ENCODE measurements around the gene BMP2.

Gene BMP2

DNA sequence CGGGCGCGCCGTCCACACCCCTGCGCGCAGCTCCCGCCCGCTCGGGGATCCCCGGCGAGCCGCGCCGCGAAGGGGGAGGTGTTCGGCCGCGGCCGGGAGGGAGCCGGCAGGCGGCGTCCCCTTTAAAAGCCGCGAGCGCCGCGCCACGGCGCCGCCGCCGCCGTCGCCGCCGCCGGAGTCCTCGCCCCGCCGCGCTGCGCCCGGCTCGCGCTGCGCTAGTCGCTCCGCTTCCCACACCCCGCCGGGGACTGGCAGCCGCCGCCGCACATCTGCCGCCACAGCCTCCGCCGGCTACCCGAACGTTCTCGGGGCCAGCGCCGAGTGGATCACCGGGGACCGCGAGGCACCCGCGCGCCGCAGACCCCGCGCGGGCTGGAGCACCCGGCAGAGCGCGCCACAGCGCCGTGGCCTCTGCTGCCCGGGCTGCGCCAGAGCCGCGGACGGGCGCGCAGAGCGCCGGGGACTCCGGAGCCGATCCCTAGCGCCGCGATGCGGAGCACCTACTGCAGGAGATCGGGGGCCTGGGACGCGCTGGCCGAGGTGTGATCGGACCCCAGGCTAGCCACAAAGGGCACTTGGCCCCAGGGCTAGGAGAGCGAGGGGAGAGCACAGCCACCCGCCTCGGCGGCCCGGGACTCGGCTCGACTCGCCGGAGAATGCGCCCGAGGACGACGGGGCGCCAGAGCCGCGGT is at the start of gene BMP2:
TSS of gene BMP2 (plus strand) at position 151 of the 692 bp plus-strand sequence. CDS start 2,441 bp downstream, outside the sequence.
- no peaks in the 10 kb centered on the region for H3K36me3 ChIP-seq (ENCODE audit: insufficient read depth, low read length)
- peak within 1 kb of the TSS; percentile 70 for H3K9ac ChIP-seq (ENCODE audit: low read depth, low read length)
- peaks cover 21% of the 10 kb centered on the region; the same call in 1 of the 2 replicates for H3K4me1 ChIP-seq (ENCODE audit: insufficient read depth, low read length)
- H3K9me3 ChIP-seq (ENCODE audit: control insufficient read depth, insufficient read depth, low read length) = no peaks in the 10 kb centered on the region

GRCh38 chr20:6718662-6719368 is 48.7 kb upstream of the BMP2 start:
- Histone ChIP-seq H3K9ac (ENCODE audit: low read depth, low read length) (no peak overlapping the region), H3K36me3 (ENCODE audit: insufficient read depth, low read length) (no peaks in the 10 kb centered on the region), H3K9me3 (ENCODE audit: control insufficient read depth, insufficient read depth, low read length) (no peaks in the 10 kb centered on the region), H3K4me1 (ENCODE audit: insufficient read depth, low read length) (no peaks in the 10 kb centered on the region)

DNA sequence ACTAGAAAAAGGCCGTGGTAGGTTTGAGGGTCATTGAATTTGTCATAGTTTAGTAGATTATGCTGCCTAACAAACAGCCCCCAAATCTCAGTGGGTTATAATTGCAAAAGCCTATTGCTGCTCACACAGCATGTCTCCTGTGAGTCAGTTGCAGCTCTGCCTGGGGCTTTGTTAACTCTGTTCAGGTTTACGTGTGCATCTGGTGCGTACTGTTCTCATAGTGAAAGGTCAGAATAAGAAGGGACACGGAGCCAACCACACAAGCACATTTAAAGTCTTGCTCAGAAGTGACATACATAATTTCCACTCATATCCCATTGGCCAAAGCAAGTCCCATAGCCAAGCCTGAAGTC is 48.1 kb upstream of the BMP2 start:
- H3K36me3 ChIP-seq (ENCODE audit: insufficient read depth, low read length) = no peaks in the 10 kb centered on the region
- no peaks in the 10 kb centered on the region for H3K4me1 ChIP-seq (ENCODE audit: insufficient read depth, low read length)
- H3K9me3 ChIP-seq (ENCODE audit: control insufficient read depth, insufficient read depth, low read length) = no peaks in the 10 kb centered on the region
- no peak overlapping the region for H3K9ac ChIP-seq (ENCODE audit: low read depth, low read length)

DNA sequence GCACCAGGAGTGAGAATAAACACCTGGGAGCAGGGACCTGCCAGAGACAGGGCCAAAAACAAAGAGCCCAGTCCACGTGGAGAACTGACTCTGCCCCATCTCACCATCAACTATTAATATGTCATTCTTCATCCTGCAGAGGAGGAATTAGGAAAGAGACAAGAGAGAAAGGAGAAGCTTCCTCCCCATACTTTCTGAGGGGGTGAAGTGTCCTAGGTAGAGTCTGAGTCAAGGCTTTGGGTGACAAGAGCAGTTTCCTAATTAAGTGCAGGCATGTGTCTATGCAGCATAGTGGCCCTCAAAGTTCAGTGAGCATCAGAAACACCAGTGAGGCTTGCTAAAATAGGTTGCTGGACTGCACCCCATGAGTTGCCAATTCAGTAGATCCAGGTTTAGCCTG is 40.7 kb upstream of the BMP2 start:
- Histone ChIP-seq H3K9ac (ENCODE audit: low read depth, low read length) (no peak overlapping the region), H3K9me3 (ENCODE audit: control insufficient read depth, insufficient read depth, low read length) (no peaks in the 10 kb centered on the region), H3K4me1 (ENCODE audit: insufficient read depth, low read length) (no peaks in the 10 kb centered on the region), H3K36me3 (ENCODE audit: insufficient read depth, low read length) (no peaks in the 10 kb centered on the region)

DNA sequence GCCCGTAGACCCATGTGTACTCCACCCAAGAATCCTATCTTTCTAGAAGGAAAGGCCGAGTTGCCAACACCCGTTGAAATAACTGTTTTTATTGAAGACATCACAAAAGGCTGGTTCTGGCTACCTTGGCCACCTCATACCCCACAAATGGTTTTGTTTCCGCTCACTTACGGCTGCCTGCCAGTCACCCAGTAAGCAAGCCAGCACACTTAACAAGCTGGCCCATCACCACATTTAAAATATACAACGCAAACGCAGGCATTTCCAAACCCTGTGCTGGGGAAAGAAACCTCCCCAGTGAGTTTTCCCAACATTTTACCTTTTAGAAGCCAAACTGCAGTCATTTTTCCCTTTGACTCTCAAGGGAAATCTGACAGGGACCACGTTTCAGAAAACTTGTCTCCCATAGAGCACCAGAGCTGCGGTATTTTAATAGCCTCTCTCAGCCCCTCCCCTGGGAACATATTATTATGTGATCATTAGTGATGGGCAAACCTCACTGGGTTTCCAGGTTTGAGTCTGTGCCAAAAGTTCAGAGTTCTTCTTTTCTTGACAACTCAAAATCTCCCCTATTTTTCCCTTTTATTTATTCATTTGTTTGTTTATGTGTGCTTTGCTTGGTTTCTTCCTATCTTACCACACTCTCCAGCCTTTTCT is 36.7 kb upstream of the BMP2 start:
- Histone ChIP-seq H3K36me3 (ENCODE audit: insufficient read depth, low read length) (no peaks in the 10 kb centered on the region), H3K9me3 (ENCODE audit: control insufficient read depth, insufficient read depth, low read length) (no peaks in the 10 kb centered on the region), H3K4me1 (ENCODE audit: insufficient read depth, low read length) (no peaks in the 10 kb centered on the region), H3K9ac (ENCODE audit: low read depth, low read length) (no peak overlapping the region)

GRCh38 chr20:6732001-6732447 is 35.5 kb upstream of the BMP2 start:
- no peaks in the 10 kb centered on the region for H3K9me3 ChIP-seq (ENCODE audit: control insufficient read depth, insufficient read depth, low read length)
- no peak overlapping the region for H3K9ac ChIP-seq (ENCODE audit: low read depth, low read length)
- no peaks in the 10 kb centered on the region for H3K36me3 ChIP-seq (ENCODE audit: insufficient read depth, low read length)
- H3K4me1 ChIP-seq (ENCODE audit: insufficient read depth, low read length) = no peaks in the 10 kb centered on the region

DNA sequence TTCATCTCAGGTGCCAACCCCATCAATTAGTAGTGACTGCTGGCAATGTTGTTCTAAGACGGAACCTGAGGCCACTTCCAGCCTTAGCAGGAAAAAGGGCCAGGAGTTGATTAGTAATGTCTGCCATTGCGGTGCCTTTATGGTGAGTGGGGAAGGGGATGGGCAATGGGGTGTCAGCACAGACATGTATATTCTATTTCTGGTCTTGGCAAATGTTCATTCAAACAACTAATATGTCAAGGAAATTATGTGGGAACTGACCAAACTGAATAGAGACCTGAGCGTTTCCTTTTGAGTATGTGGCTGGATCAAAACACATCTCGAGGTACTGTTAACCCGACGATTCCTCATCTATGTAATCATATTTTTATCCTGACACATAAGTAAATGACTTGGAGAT is 34.6 kb upstream of the BMP2 start:
- H3K36me3 ChIP-seq (ENCODE audit: insufficient read depth, low read length) = no peaks in the 10 kb centered on the region
- H3K9me3 ChIP-seq (ENCODE audit: control insufficient read depth, insufficient read depth, low read length) = no peaks in the 10 kb centered on the region
- H3K9ac ChIP-seq (ENCODE audit: low read depth, low read length) = no peak overlapping the region
- no peaks in the 10 kb centered on the region for H3K4me1 ChIP-seq (ENCODE audit: insufficient read depth, low read length)

DNA sequence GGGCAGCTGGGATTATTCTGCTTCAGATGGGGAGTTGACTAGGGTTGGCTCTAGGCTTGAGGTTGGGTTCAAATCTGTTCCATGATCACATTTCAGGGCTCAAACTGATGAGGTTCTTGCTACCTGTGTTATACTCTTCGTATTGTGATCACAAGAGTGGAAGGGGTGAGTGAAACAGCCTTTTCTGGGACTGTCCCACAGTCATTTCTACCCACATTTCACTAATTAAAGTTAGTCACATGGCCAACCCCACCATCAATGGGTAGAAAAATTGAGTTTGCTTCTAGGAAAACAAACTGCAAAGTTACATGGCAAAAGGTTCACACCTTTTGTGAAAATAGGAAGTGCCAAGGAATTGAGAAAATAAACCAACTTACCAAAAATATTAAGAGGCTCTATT is 33.5 kb upstream of the BMP2 start:
- Histone ChIP-seq H3K36me3 (ENCODE audit: insufficient read depth, low read length) (no peaks in the 10 kb centered on the region), H3K9me3 (ENCODE audit: control insufficient read depth, insufficient read depth, low read length) (no peaks in the 10 kb centered on the region), H3K4me1 (ENCODE audit: insufficient read depth, low read length) (no peaks in the 10 kb centered on the region), H3K9ac (ENCODE audit: low read depth, low read length) (no peak overlapping the region)

DNA sequence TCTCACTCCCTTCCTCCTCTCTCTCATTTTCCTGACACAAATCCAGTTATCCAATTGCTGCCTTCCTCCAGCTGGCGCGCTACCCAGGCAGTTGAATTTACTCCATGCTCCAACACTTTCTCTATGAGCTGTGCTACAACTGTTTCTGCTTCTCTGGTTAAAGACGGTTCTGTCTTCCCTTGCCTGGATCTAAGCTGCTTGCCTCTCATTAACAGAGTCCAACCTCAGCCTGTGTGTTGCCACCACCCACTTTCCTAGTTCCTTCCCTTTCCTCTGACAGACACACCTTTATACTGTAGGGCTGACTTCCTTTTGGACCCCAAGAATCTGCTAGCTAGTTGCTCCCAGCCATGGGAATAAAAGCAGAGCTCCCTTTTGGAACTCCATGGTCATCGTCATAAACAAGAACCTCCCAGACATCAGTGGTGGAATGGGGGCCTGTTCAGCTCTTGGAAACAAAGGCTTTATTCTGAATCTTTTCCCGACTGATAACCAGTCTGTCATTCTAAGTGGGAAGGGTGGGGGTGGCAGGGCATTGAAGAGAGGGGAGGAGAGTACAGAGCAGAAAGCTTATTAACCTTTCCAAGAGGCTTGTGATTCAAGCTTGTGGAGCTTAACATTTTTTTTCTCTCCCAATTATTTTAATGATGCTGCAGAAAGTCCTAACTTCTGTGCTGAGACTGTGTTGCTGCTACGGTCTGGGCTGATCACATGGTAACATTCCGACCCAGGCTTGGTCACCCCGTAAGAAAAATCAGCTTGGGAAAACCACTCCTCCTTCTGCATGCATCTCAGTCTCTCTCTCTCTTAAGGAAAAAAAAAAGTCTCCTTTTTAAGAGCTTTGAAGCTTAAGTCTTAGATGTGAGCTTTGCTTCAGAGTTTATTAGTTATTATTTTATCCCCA is 31.3 kb upstream of the BMP2 start:
- Histone ChIP-seq H3K4me1 (ENCODE audit: insufficient read depth, low read length) (no peaks in the 10 kb centered on the region), H3K9ac (ENCODE audit: low read depth, low read length) (no peak overlapping the region), H3K9me3 (ENCODE audit: control insufficient read depth, insufficient read depth, low read length) (no peaks in the 10 kb centered on the region), H3K36me3 (ENCODE audit: insufficient read depth, low read length) (no peaks in the 10 kb centered on the region)

DNA sequence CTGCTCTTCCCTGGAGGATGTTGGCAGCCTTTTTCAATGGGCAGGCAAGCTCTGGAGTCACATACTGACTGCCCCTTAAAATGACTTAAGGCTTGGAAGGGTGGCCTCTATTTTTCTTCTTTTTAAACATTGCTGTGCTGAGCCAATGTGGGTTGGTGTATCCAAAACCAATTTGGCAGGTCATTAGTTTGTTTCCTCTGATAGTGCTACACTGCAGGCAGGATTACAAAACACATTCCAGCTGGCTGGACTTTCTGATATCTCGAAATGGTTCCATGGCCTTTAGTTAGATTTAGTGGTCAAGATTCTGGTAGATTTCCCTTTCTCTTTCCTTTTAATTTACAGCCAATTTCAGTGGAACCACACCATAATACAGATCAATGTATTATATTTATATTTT is 28.1 kb upstream of the BMP2 start:
- Histone ChIP-seq H3K36me3 (ENCODE audit: insufficient read depth, low read length) (no peaks in the 10 kb centered on the region), H3K9me3 (ENCODE audit: control insufficient read depth, insufficient read depth, low read length) (no peaks in the 10 kb centered on the region), H3K4me1 (ENCODE audit: insufficient read depth, low read length) (no peaks in the 10 kb centered on the region), H3K9ac (ENCODE audit: low read depth, low read length) (no peak overlapping the region)

- H3K36me3 ChIP-seq (ENCODE audit: insufficient read depth, low read length) = no peaks in the 10 kb centered on the region
- H3K9me3 ChIP-seq (ENCODE audit: control insufficient read depth, insufficient read depth, low read length) = no peaks in the 10 kb centered on the region; the same call in 1 of the 2 replicates
- H3K9ac ChIP-seq (ENCODE audit: low read depth, low read length) = no peak overlapping the region
- H3K4me1 ChIP-seq (ENCODE audit: insufficient read depth, low read length) = no peaks in the 10 kb centered on the region
These were observed 27.4 kb upstream of the BMP2 start for GRCh38 chr20:6740096-6740495.

DNA sequence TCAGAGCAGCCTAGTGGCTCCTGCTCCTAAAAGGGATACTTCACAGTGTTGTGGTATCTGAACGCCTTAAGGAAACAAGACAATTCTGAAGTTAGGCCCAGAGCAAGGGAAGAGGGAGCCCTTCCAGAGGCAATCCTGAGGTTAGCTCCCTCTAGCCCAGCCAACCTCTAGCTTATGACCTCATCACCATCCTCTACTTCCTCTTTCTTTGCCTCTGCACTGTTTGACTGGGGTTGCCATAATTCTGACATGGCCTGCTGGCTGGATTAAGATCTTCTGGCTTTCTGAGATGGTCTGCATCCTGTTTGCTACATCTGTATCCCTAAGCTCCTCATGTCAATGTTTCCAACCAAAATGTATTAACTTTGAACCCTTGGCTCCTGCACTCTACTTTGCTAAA is 23.3 kb upstream of the BMP2 start:
- Histone ChIP-seq H3K4me1 (ENCODE audit: insufficient read depth, low read length) (no peaks in the 10 kb centered on the region), H3K9ac (ENCODE audit: low read depth, low read length) (no peak overlapping the region), H3K9me3 (ENCODE audit: control insufficient read depth, insufficient read depth, low read length) (no peaks in the 10 kb centered on the region; the same call in 1 of the 2 replicates), H3K36me3 (ENCODE audit: insufficient read depth, low read length) (no peaks in the 10 kb centered on the region)

DNA sequence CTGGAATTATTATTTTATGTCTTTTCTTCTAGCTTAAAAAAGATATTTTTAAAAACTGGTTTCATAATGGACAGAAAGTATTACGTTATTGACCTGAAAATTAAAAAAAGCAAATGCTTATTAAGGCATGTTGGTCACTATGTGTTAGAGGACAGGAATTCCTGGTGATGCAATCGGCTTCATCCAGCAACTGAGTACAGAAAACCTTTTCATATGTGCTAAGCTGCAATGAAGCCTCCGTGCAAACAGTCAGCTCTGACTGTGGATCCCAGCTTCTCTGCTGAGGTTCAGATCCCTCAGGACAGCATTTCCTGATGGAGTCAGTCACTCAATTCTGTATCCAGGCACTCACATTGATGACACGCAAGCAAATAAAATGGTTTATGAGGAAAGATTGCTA is 22.7 kb upstream of the BMP2 start:
- Histone ChIP-seq H3K9me3 (ENCODE audit: control insufficient read depth, insufficient read depth, low read length) (no peaks in the 10 kb centered on the region; the same call in 1 of the 2 replicates), H3K36me3 (ENCODE audit: insufficient read depth, low read length) (no peaks in the 10 kb centered on the region), H3K9ac (ENCODE audit: low read depth, low read length) (no peak overlapping the region), H3K4me1 (ENCODE audit: insufficient read depth, low read length) (no peaks in the 10 kb centered on the region)
